Activated T-cell treated with anti-CD3 and anti-CD28 coated beads, Interleukin-2, amount 50 U/mL, for 24 hours (primary cell): ENCODE data around the gene NR2F1.
"Not testable (repeated sequence)": the region's sequence is repeated elsewhere in the genome, so short reads cannot be mapped to it uniquely, and the experiment has no call there.

Experiments
- DNase-seq: peaks from one replicate; pipeline ENCODE4 v3.0.0-alpha.2; 2020
- H3K27ac Mint-ChIP-seq: 2 replicates; pipeline ENCODE4 v1.8.0; 2020; ENCODE audit warnings: mild to moderate bottlenecking, mixed read lengths
- H3K27me3 Mint-ChIP-seq: 2 replicates; pipeline ENCODE4 v1.8.0; 2020; ENCODE audit warnings: mixed read lengths
- H3K36me3 Mint-ChIP-seq: 2 replicates; pipeline ENCODE4 v1.8.0; 2020; ENCODE audit warnings: low read depth, mixed read lengths
- H3K4me1 Mint-ChIP-seq: 2 replicates; pipeline ENCODE4 v1.8.0; 2020; ENCODE audit warnings: low read depth, mixed read lengths
- H3K4me3 Mint-ChIP-seq: 2 replicates; pipeline ENCODE4 v1.8.0; 2020; ENCODE audit warnings: mild to moderate bottlenecking, moderate library complexity, mixed read lengths
- H3K9me3 Mint-ChIP-seq: 2 replicates; pipeline ENCODE4 v1.8.0; 2020; ENCODE audit warnings: mixed read lengths

Gene NR2F1

GRCh38 chr5:93582677-93583438 is at the start of gene NR2F1:
NR2F1 (plus strand) TSS chr5:93583222; CDS start chr5:93585024, 1,802 bp downstream.
- Mint-ChIP-seq H3K4me3 (no peak within 1 kb of the TSS), H3K9me3 (peaks cover 4% of the 10 kb centered on the region), H3K36me3 (peaks cover 3% of the 10 kb centered on the region), H3K4me1 (peaks cover 34% of the 10 kb centered on the region), H3K27me3 (peaks cover 55% of the 10 kb centered on the region), H3K27ac (peak within 1 kb of the TSS; percentile 14)
- DNase-seq, result no peak

DNA sequence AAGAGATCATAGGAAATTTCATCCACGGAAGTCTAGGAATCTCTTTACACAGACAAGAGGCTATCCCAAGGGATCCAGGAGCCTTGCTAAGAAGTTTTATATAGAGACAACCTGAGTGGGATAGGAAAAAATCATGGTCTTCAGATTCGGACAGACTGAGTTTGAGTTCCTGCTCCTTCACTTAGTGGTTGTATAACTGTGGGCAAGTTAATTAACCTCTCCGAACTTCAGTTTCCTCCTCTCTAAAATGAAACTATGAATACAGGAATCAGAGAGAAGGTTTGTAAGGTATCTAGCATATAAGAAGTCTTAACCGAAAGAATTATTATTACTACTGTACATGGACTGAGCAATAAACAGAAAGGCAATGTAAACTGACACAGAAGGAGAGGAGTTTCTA is 37.1 kb upstream of the NR2F1 start:
- H3K4me3 Mint-ChIP-seq, result no peak overlapping the region
- H3K9me3 Mint-ChIP-seq, result no peaks in the 10 kb centered on the region
- H3K27me3 Mint-ChIP-seq, result peaks cover 29% of the 10 kb centered on the region
- no peak overlapping the region for H3K27ac Mint-ChIP-seq
- no peak for DNase-seq
- H3K36me3 Mint-ChIP-seq, result no peaks in the 10 kb centered on the region
- no peaks in the 10 kb centered on the region for H3K4me1 Mint-ChIP-seq

DNA sequence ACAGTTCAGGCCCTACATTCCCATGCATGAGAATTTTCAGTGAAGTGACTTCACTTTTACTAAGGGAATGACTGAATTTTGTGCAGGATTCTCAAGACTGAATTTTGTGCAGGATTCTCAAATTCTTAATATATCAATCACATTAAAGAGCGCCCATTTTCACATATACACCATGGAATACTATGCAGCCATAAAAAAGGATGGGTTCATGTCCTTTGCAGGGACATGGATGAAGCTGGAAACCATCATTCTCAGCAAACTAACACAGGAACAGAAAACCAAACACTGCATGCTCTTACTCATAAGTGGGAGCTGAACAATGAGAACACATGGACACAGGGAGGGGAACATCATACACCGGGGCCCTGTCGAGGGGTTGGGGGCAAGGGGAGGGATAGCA is 33.4 kb upstream of the NR2F1 start:
- H3K36me3 Mint-ChIP-seq, H3K4me1 Mint-ChIP-seq, DNase-seq, H3K27ac Mint-ChIP-seq, H3K9me3 Mint-ChIP-seq, H3K4me3 Mint-ChIP-seq: not testable (repeated sequence)
- peaks cover 25% of the 10 kb centered on the region for H3K27me3 Mint-ChIP-seq

DNA sequence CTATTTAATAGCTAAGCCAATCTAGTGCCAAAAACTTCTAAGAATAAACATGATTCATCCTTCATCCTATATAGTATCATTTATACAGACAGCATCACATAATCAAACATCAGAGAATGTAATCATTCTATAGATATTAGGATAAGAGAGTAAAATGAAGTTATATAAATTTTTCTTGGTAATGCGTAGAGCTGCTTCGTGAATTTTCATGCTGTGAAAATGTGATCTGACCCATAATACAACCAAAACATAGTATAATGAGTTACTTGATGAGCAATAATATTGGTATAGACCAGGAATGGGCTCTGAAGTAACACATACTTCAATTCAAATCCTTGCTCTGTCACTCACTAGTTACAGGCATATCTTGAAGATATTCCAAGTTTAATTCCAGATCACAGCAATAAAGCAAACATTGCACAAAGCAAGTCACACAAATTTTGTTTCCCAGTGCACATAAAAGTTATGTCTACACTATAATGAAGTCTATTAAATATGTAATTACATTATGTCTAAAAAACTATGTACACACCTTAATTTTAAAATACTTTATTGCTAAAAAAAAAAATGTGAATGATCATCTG is 25.9 kb upstream of the NR2F1 start:
- no peak overlapping the region for H3K27ac Mint-ChIP-seq
- H3K27me3 Mint-ChIP-seq, result peaks cover 37% of the 10 kb centered on the region
- H3K9me3 Mint-ChIP-seq, result no peaks in the 10 kb centered on the region
- no peaks in the 10 kb centered on the region for H3K36me3 Mint-ChIP-seq
- DNase-seq, result no peak
- H3K4me1 Mint-ChIP-seq, result no peaks in the 10 kb centered on the region
- no peak overlapping the region for H3K4me3 Mint-ChIP-seq

DNA sequence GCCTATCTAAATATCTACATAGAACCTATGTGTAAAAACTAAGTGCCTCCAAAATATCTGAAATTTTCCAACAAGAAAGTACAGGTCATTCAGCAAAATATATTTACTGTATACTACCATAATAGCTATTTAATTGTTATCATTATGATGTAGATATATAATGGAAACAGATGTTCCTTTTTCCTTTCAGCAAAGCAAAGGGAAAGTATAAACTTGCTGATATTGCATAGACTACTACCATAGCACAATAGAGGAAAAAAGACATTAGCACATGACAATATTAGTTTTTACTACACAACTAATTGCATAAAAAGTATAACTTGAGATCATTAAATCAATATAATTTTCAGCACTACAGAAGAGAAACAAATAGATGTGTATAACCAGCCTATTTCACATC is 16.9 kb upstream of the NR2F1 start:
- H3K27me3 Mint-ChIP-seq, result peaks cover 58% of the 10 kb centered on the region
- no peaks in the 10 kb centered on the region for H3K9me3 Mint-ChIP-seq
- H3K4me1 Mint-ChIP-seq, result peaks cover 18% of the 10 kb centered on the region
- no peaks in the 10 kb centered on the region for H3K36me3 Mint-ChIP-seq
- no peak overlapping the region for H3K4me3 Mint-ChIP-seq
- DNase-seq, result no peak
- H3K27ac Mint-ChIP-seq, result no peak overlapping the region

GRCh38 chr5:93567424-93567823 is 15.6 kb upstream of the NR2F1 start:
- no peaks in the 10 kb centered on the region for H3K9me3 Mint-ChIP-seq
- H3K27me3 Mint-ChIP-seq, result peaks cover 68% of the 10 kb centered on the region
- H3K4me1 Mint-ChIP-seq, result peaks cover 29% of the 10 kb centered on the region
- H3K36me3 Mint-ChIP-seq, result no peaks in the 10 kb centered on the region
- H3K27ac Mint-ChIP-seq, result no peak overlapping the region
- no peak overlapping the region for H3K4me3 Mint-ChIP-seq
- DNase-seq, result no peak

- no peak for DNase-seq
- H3K9me3 Mint-ChIP-seq, result no peaks in the 10 kb centered on the region
- H3K27me3 Mint-ChIP-seq, result peaks cover 79% of the 10 kb centered on the region
- H3K27ac Mint-ChIP-seq, result no peak overlapping the region
- no peaks in the 10 kb centered on the region for H3K36me3 Mint-ChIP-seq
- no peak overlapping the region for H3K4me3 Mint-ChIP-seq
- peaks cover 32% of the 10 kb centered on the region for H3K4me1 Mint-ChIP-seq
These were observed 13.5 kb upstream of the NR2F1 start for GRCh38 chr5:93569300-93570160.

- Mint-ChIP-seq H3K27ac (no peak overlapping the region), H3K9me3 (no peaks in the 10 kb centered on the region), H3K4me3 (peak overlapping the region; percentile 20), H3K36me3 (no peaks in the 10 kb centered on the region), H3K4me1 (peaks cover 32% of the 10 kb centered on the region), H3K27me3 (peaks cover 86% of the 10 kb centered on the region)
- no peak for DNase-seq
These were observed 12.5 kb upstream of the NR2F1 start for GRCh38 chr5:93570294-93571113.

GRCh38 chr5:93571114-93571949 is 11.7 kb upstream of the NR2F1 start:
- Mint-ChIP-seq H3K36me3 (no peaks in the 10 kb centered on the region), H3K4me3 (peak overlapping the region; percentile 20), H3K27ac (peak overlapping the region; percentile 48), H3K9me3 (no peaks in the 10 kb centered on the region), H3K4me1 (peaks cover 32% of the 10 kb centered on the region), H3K27me3 (peaks cover 93% of the 10 kb centered on the region)
- no peak for DNase-seq

DNA sequence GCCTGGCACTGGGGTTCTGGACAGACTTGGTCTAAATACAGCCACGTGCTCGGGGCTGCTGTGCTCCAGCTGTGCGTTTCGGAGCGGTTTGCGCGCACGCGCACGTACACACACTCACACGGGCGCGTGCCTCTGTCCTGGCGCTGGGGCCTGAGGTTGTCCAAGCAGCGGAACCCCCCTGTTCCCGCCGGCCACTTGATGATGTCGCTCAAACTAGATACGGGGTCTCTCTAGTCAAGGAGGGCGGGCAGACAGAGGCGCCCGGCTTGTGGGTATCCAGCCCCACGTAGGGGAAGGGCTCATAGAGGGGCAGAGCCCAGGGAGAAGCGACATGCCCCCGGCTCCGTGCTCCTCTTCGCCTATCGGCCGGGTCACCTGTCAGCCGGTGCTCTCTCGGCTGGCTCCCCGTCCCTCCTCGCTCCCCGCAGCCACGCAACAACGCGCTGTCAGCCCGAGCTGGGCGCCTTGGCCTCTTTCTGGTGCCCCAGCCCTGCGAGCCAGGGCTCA is 10.9 kb upstream of the NR2F1 start:
- no peaks in the 10 kb centered on the region for H3K36me3 Mint-ChIP-seq
- H3K27ac Mint-ChIP-seq, result peak overlapping the region; percentile 48
- H3K9me3 Mint-ChIP-seq, result no peaks in the 10 kb centered on the region
- peaks cover 32% of the 10 kb centered on the region for H3K4me1 Mint-ChIP-seq
- H3K27me3 Mint-ChIP-seq, result peaks cover 94% of the 10 kb centered on the region
- DNase-seq, result no peak
- H3K4me3 Mint-ChIP-seq, result peak overlapping the region; percentile 23

DNA sequence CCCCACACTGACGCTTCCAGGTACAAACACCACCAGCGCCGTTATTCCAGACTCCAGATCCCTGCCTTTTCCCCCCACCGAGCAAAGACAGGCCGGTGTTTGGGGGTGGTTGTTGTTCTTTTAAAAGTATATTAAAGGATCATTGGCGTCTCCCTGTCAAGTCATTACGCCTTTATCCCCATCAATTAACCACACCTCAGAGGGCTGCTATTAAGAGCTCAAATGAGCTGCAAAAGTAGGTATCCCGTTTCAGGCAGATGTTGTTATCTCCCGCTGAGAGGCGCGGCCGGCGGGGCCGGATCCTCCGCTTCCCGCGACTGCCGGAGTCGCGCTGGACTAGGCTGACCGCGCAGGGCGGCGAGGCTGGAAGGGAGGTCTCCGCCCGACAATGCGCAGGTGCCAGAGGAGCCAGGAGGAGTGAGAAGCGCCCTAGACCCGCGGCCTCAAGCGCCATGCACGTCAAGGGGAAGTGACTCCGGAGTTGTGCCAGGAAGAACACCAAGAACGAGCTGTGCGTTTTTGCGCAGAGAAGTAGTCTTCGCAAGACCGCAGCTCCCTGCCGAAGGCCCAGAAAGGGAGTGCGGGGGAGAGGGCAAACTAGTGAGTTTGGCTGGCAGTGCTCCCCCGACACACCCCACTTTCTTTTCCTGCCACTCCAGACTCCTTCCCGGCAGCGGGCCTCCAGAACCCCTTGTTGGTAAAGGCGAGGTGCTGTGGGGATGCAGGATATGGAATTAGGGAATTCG is 10.2 kb upstream of the NR2F1 start:
- DNase-seq, result no peak
- Mint-ChIP-seq H3K4me1 (peaks cover 32% of the 10 kb centered on the region), H3K27me3 (peaks cover 94% of the 10 kb centered on the region), H3K9me3 (no peaks in the 10 kb centered on the region), H3K27ac (peak overlapping the region; percentile 26), H3K4me3 (peak overlapping the region; percentile 23), H3K36me3 (no peaks in the 10 kb centered on the region)

DNA sequence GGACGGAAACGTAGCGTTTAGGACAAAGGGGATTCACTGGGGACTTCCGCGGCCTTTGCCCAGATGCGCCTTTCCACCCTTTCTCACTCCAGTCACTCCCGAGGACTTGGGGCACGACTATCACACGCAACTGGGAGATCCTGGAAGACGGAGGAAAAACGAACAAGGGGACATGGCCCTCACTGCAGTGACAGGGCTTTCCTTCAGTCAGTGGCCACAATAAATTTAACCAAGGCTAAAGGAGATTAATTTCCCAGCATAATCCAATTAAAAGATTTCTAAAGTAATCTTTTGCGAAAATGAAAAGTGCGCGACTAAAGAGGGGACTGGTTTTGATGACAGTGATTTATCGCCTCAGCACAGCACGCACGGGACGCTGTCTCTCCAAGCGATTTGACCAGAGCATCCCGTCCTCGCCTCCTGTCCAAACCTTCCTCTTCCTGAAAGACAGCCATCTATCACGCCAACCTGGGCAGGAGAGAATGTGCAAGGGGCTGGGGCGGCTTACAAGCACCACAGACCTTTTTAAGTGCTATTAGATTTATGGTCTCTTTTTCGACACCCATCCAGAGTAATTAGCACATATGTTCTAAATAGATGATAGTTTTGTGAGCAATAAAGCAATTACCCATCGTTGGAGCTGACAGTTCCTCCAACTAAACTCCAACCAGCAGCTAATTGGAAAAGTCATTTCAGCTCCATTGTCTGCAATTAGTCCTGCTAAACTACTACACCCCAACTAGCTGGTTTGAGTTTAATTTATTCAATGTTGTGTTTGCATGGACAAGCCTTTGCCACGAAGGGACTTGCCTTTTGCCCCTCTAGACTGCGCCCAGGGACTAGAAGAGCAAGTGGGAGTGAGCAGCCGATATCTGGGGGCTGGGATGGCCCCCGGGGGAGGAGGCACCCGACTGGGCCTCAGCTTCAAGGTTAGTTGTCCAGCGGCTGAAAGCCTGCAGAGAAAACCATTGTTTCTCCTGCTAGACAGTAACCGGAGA is 9.4 kb upstream of the NR2F1 start:
- H3K27me3 Mint-ChIP-seq, result peaks cover 98% of the 10 kb centered on the region
- no peak overlapping the region for H3K27ac Mint-ChIP-seq
- no peak for DNase-seq
- no peak overlapping the region for H3K4me3 Mint-ChIP-seq
- no peaks in the 10 kb centered on the region for H3K36me3 Mint-ChIP-seq
- no peaks in the 10 kb centered on the region for H3K9me3 Mint-ChIP-seq
- peaks cover 35% of the 10 kb centered on the region for H3K4me1 Mint-ChIP-seq
